Hepatocyte (in vitro differentiated cells): ENCODE data around the gene RTN4RL1.

Source experiments
- EZH2 ChIP-seq: fragments of 200-600 bp; sonication (generic); IDR thresholded peaks from 2 replicates; pipeline ENCODE4 v1.6.1; 2016; ENCODE audit warnings: antibody characterized with exemption, mild to moderate bottlenecking, borderline replicate concordance
- EZH2phosphoT487 ChIP-seq: fragments of 200-600 bp; sonication (generic); IDR thresholded peaks from one replicate; pipeline ENCODE4 v1.6.1; 2018; ENCODE audit warnings: antibody characterized with exemption, mild to moderate bottlenecking, low read depth, moderate library complexity; ENCODE audit not compliant: unreplicated experiment, severe bottlenecking
- TF ChIP-seq, protein P1 (sequence below): fragments of 200-600 bp; sonication (generic); IDR thresholded peaks from 2 replicates; pipeline ENCODE4 v1.5.1; 2016; ENCODE audit warnings: antibody characterized with exemption, mild to moderate bottlenecking; ENCODE audit not compliant: poor library complexity

DNA sequence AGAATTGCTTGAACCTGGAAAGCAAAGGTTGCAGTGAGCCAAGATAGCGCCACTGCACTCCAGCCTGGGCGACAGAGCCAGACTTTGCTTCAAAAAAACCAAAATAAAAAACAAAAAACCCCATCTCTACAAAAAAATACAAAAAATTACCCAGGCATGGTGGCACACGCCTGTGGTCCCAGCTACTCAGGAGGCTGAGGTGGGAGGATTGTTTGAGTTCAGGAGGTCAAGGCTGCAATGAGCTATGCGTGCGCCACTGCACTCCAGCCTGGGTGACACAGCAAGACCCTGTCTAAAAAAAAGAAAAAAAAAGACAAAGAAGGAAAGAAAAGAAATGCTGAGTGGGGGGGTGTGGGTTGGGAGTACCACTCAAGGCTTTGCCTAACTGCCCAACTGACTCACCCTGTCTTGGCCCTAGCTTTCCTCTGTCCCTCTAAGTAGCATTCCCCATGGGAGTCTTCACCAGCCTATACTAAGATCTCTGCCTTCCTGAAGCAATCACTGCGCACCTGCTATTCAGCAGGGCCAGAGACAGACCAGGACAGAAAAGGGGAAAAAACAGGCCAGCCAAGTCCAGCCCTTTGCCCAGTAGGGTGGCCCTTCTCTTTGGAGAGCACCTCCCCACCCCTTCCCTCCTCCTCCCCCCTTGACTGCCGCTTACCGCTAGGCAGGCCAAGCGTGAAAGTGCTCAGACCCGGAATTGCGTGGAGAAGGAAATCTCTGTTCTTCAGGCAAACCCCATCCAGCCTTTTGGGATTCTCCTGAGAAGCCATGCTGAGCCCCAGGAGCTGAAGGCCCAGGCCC, 45.8 kb downstream of the RTN4RL1 start:
- TF ChIP-seq, protein P1, sequence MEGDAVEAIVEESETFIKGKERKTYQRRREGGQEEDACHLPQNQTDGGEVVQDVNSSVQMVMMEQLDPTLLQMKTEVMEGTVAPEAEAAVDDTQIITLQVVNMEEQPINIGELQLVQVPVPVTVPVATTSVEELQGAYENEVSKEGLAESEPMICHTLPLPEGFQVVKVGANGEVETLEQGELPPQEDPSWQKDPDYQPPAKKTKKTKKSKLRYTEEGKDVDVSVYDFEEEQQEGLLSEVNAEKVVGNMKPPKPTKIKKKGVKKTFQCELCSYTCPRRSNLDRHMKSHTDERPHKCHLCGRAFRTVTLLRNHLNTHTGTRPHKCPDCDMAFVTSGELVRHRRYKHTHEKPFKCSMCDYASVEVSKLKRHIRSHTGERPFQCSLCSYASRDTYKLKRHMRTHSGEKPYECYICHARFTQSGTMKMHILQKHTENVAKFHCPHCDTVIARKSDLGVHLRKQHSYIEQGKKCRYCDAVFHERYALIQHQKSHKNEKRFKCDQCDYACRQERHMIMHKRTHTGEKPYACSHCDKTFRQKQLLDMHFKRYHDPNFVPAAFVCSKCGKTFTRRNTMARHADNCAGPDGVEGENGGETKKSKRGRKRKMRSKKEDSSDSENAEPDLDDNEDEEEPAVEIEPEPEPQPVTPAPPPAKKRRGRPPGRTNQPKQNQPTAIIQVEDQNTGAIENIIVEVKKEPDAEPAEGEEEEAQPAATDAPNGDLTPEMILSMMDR, result no peak
- no peak for TF ChIP-seq EZH2phosphoT487
- TF ChIP-seq EZH2, result no peak
